Panc1 (cell line): ENCODE measurements around the gene FAM13A. TPM values are rescaled to one million over a fixed set of nuclear protein-coding genes. Genes with fewer than 3 reads are reported as not detected.

Source experiments
- ATAC-seq: fragments of 200-7000 bp; cut with Tn5 transposase; 2 replicates; pipeline ENCODE4 v1.9.1; 2020; ENCODE audit warnings: mild to moderate bottlenecking, moderate library complexity
- BruUV-seq: library from RNA; stranded (reverse); fragments of 400-500 nt; replicated peaks from 2 replicates; lab custom pipeline; 2021; lab: Mats Ljungman, UMichigan
- CTCF ChIA-PET: fragments of 300-600 bp; sonication (Branson Sonifier 250); formaldehyde crosslinking; loops from one replicate; lab custom pipeline; 2022; ENCODE audit warnings: antibody characterized with exemption; lab: Charles Lee
- POLR2A ChIA-PET: fragments of 300-600 bp; sonication (Branson Sonifier 250); formaldehyde crosslinking; loops from one replicate; lab custom pipeline; 2022; ENCODE audit warnings: antibody characterized with exemption; lab: Charles Lee
- DNase-seq: peaks from one replicate; pipeline ENCODE4 v3.0.0-alpha.2; 2010; ENCODE audit warnings: low read depth, low spot score
- H3K27ac ChIP-seq: 2 replicates; pipeline ENCODE4 v1.5.1; 2011; ENCODE audit warnings: mild to moderate bottlenecking, low read length, inconsistent platforms
- H3K27me3 ChIP-seq: fragments of 200-500 bp; sonication (Bioruptor generic); 2 replicates; pipeline ENCODE4 v1.6.0; 2014; ENCODE audit warnings: low read length, inconsistent platforms; ENCODE audit not compliant: control insufficient read depth, insufficient read depth
- H3K36me3 ChIP-seq: fragments of 200-500 bp; sonication (Bioruptor generic); 2 replicates; pipeline ENCODE4 v1.5.1; 2014; ENCODE audit warnings: inconsistent platforms, mild to moderate bottlenecking, low read length, moderate library complexity; ENCODE audit not compliant: control insufficient read depth, insufficient read depth
- H3K4me1 ChIP-seq: 2 replicates; pipeline ENCODE4 v1.5.1; 2011; ENCODE audit warnings: inconsistent platforms, mild to moderate bottlenecking, low read length, moderate library complexity; ENCODE audit not compliant: control insufficient read depth, insufficient read depth
- H3K4me3 ChIP-seq, 2 experiments: 2 replicates each; pipeline ENCODE4 v1.5.1; 2011 to 2012; ENCODE audit warnings: low read depth in 2 of 2, low read length in 2 of 2, mild to moderate bottlenecking in 2 of 2, inconsistent platforms in 1 of 2, moderate library complexity in 1 of 2
- H3K9me3 ChIP-seq: fragments of 200-500 bp; sonication (Bioruptor generic); 2 replicates; pipeline ENCODE4 v1.5.1; 2014; ENCODE audit warnings: low read depth, mild to moderate bottlenecking, inconsistent platforms, low read length, moderate library complexity; ENCODE audit not compliant: control insufficient read depth, insufficient read depth
- POLR2AphosphoS5 ChIP-seq: IDR thresholded peaks from 2 replicates; pipeline ENCODE4 v1.6.1; 2012; ENCODE audit warnings: mild to moderate bottlenecking, low read depth, low read length, moderate library complexity
- REST ChIP-seq, 2 experiments: IDR thresholded peaks; 2 replicates each; pipeline ENCODE4 v1.6.1; 2011 to 2012; ENCODE audit warnings: low read depth in 2 of 2, control low read depth in 1 of 2, low read length in 1 of 2, mild to moderate bottlenecking in 1 of 2, moderate library complexity in 1 of 2; ENCODE audit not compliant: insufficient read depth in 1 of 2
- SIN3A ChIP-seq: IDR thresholded peaks from 2 replicates; pipeline ENCODE4 v1.6.1; 2012; ENCODE audit warnings: low read depth, mild to moderate bottlenecking, low read length, moderate library complexity, borderline replicate concordance; ENCODE audit not compliant: insufficient read depth
- TCF7L2 ChIP-seq: IDR thresholded peaks from 2 replicates; pipeline ENCODE4 v1.6.1; 2011; ENCODE audit warnings: mild to moderate bottlenecking, low read depth, low read length, inconsistent platforms
- in situ Hi-C: cut with HindIII; loops from 2 replicates; pipeline ENCODE4 v1.10.0; 2016; ENCODE audit warnings: low sequenced_read_pairs, low pct_unique_long_range_greater_than_20kb
- intact Hi-C: fragments of 100-400 bp; cut with micrococcal nuclease; formaldehyde crosslinking; loops from one replicate; pipeline ENCODE4 v1.10.0; 2022; ENCODE audit not compliant: unreplicated experiment
- total RNA-seq: library from RNA; stranded (reverse); gene quantifications from one replicate; pipeline ENCODE4 v1.2.1, GENCODE V29; 2021; ENCODE audit not compliant: unreplicated experiment
- TF ChIP-seq, protein P1 (sequence below): fragments of 450-650 bp; IDR thresholded peaks from 2 replicates; pipeline ENCODE4 v1.5.1; 2017; ENCODE audit warnings: mild to moderate bottlenecking

Gene FAM13A
- total RNA-seq, 1 experiment from 2014 or later, result 5.8 TPM

GRCh38 chr4:89101256-89102161 lies 44.5 kb upstream of the FAM13A start:
- no peak overlapping the region for H3K4me3 ChIP-seq
- H3K27me3 ChIP-seq, result no peaks in the 10 kb centered on the region; the same call in 1 of the 2 replicates
- no peaks in the 10 kb centered on the region for H3K36me3 ChIP-seq
- no peak overlapping the region for H3K27ac ChIP-seq
- no peak for DNase-seq
- ChIA-PET POLR2A (no interaction called here), CTCF (no interaction called here)
- intact Hi-C loops, result no loop called here
- ATAC-seq, result no peak
- H3K9me3 ChIP-seq, result no peaks in the 10 kb centered on the region
- no peaks in the 10 kb centered on the region for H3K4me1 ChIP-seq
- no peak for TF ChIP-seq TCF7L2
- no peak for TF ChIP-seq REST (IDR thresholded peaks at IDR 0.05; ENCODE audit: insufficient read depth in 1 of 2, low read depth in 2 of 2, low read length in 1 of 2)
- TF ChIP-seq SIN3A, result no peak
- TF ChIP-seq, protein P1, sequence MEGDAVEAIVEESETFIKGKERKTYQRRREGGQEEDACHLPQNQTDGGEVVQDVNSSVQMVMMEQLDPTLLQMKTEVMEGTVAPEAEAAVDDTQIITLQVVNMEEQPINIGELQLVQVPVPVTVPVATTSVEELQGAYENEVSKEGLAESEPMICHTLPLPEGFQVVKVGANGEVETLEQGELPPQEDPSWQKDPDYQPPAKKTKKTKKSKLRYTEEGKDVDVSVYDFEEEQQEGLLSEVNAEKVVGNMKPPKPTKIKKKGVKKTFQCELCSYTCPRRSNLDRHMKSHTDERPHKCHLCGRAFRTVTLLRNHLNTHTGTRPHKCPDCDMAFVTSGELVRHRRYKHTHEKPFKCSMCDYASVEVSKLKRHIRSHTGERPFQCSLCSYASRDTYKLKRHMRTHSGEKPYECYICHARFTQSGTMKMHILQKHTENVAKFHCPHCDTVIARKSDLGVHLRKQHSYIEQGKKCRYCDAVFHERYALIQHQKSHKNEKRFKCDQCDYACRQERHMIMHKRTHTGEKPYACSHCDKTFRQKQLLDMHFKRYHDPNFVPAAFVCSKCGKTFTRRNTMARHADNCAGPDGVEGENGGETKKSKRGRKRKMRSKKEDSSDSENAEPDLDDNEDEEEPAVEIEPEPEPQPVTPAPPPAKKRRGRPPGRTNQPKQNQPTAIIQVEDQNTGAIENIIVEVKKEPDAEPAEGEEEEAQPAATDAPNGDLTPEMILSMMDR, result no peak
- TF ChIP-seq POLR2AphosphoS5, result no peak
- in situ Hi-C loops, result no loop called here
- no TSS peak for BruUV-seq

- DNase-seq (no peak), ATAC-seq (no peak)
- BruUV-seq, result no TSS peak
- no peak overlapping the region for H3K27ac ChIP-seq
- H3K36me3 ChIP-seq, result no peaks in the 10 kb centered on the region
- in situ Hi-C loops (no loop called here), intact Hi-C loops (no loop called here)
- no peak for TF ChIP-seq TCF7L2
- TF ChIP-seq, protein P1, result no peak
- TF ChIP-seq SIN3A, result no peak
- TF ChIP-seq POLR2AphosphoS5, result no peak
- TF ChIP-seq REST (IDR thresholded peaks at IDR 0.05; ENCODE audit: insufficient read depth in 1 of 2, low read depth in 2 of 2, low read length in 1 of 2), result no peak
- H3K27me3 ChIP-seq, result no peaks in the 10 kb centered on the region; the same call in 1 of the 2 replicates
- no peak overlapping the region for H3K4me3 ChIP-seq
- H3K9me3 ChIP-seq, result no peaks in the 10 kb centered on the region
- CTCF ChIA-PET, result no interaction called here
- no peaks in the 10 kb centered on the region for H3K4me1 ChIP-seq
- POLR2A ChIA-PET, result no interaction called here
Measured at GRCh38 chr4:89100853-89101252, 43.9 kb upstream of the FAM13A start.
